Activated CD8-positive, alpha-beta T cell treated with anti-CD3 and anti-CD28 coated beads for 36 hours (primary cell): Measurements from ENCODE around the gene CACNB3. TPM values are rescaled to one million over a fixed set of nuclear protein-coding genes. Genes with fewer than 3 reads are reported as not detected.

Experiments
- ATAC-seq: fragments of 200-7000 bp; cut with Tn5 transposase; one replicate; pipeline ENCODE4 v1.10.0; 2021; ENCODE audit warnings: mild to moderate bottlenecking, moderate library complexity
- CTCF ChIA-PET: fragments of 350-600 bp; sonication (Branson Sonifier 250); formaldehyde crosslinking; loops from one replicate; lab custom pipeline; 2021; ENCODE audit warnings: antibody characterized with exemption; lab: Charles Lee
- POLR2A ChIA-PET: fragments of 350-600 bp; sonication (Branson Sonifier 250); formaldehyde crosslinking; loops from one replicate; lab custom pipeline; 2021; ENCODE audit warnings: antibody characterized with exemption; lab: Charles Lee
- DNase-seq: peaks from one replicate; pipeline ENCODE4 v3.0.0-alpha.2; 2020
- H3K27ac Mint-ChIP-seq: one replicate; pipeline ENCODE4 v1.8.0; 2021; ENCODE audit warnings: mild to moderate bottlenecking, mixed read lengths
- H3K27me3 Mint-ChIP-seq: one replicate; pipeline ENCODE4 v1.8.0; 2021; ENCODE audit warnings: mixed read lengths
- H3K36me3 Mint-ChIP-seq: one replicate; pipeline ENCODE4 v1.8.0; 2021; ENCODE audit warnings: low read depth, mixed read lengths
- H3K4me1 Mint-ChIP-seq: one replicate; pipeline ENCODE4 v1.8.0; 2021; ENCODE audit warnings: low read depth, mixed read lengths
- H3K4me3 Mint-ChIP-seq: one replicate; pipeline ENCODE4 v1.8.0; 2021; ENCODE audit warnings: mild to moderate bottlenecking, moderate library complexity, mixed read lengths
- H3K9me3 Mint-ChIP-seq: one replicate; pipeline ENCODE4 v1.8.0; 2021; ENCODE audit warnings: mixed read lengths
- CTCF ChIP-seq: fragments of 200-600 bp; IDR thresholded peaks from one replicate; pipeline ENCODE4 v1.8.0; 2022; ENCODE audit warnings: antibody characterized with exemption, mild to moderate bottlenecking
- intact Hi-C: fragments of 100-400 bp; cut with micrococcal nuclease; formaldehyde crosslinking; loops from one replicate; pipeline ENCODE4 v1.10.0; 2022
- total RNA-seq, 2 experiments: library from RNA; stranded (reverse); gene quantifications; one replicate each; pipeline ENCODE4 v1.2.3, GENCODE V29; 2021

CACNB3 gene
- total RNA-seq, 2 experiments from 2014 or later: 7.7 to 8.2 TPM

GRCh38 chr12:48800971-48801370, 17.3 kb upstream of the CACNB3 start:
- ATAC-seq (no peak), DNase-seq (no peak)
- ChIA-PET CTCF (interaction anchor here (1.2 to 2.2 kb wide), 4 partner anchors 13 to 183 kb away, joined by 3 to 7 read pairs (median 3); no protein-coding TSS in a partner anchor), POLR2A (no interaction called here)
- intact Hi-C loops: no loop called here
- Mint-ChIP-seq H3K4me1 (peaks cover 12% of the 10 kb centered on the region), H3K27ac (no peak overlapping the region), H3K36me3 (no peaks in the 10 kb centered on the region), H3K9me3 (no peaks in the 10 kb centered on the region), H3K4me3 (no peak overlapping the region), H3K27me3 (no peaks in the 10 kb centered on the region)
- TF ChIP-seq CTCF: no peak

GRCh38 chr12:48803675-48804074, 14.6 kb upstream of the CACNB3 start:
- Mint-ChIP-seq H3K36me3 (no peaks in the 10 kb centered on the region), H3K27me3 (no peaks in the 10 kb centered on the region), H3K4me1 (peaks cover 5% of the 10 kb centered on the region), H3K9me3 (no peaks in the 10 kb centered on the region), H3K4me3 (no peak overlapping the region), H3K27ac (no peak overlapping the region)
- ChIA-PET POLR2A (no interaction called here), CTCF (interaction anchor here (1.3 to 1.9 kb wide), 2 partner anchors 9 to 11 kb away, joined by 4 to 8 read pairs; no protein-coding TSS in a partner anchor)
- intact Hi-C loops: no loop called here
- ATAC-seq: peak; percentile 34
- no peak for DNase-seq
- no peak for TF ChIP-seq CTCF

GRCh38 chr12:48807981-48808380, 10.3 kb upstream of the CACNB3 start:
- intact Hi-C loops: no loop called here
- no peak for TF ChIP-seq CTCF
- Mint-ChIP-seq H3K36me3 (no peaks in the 10 kb centered on the region), H3K4me1 (peaks cover 8% of the 10 kb centered on the region), H3K27me3 (no peaks in the 10 kb centered on the region), H3K9me3 (no peaks in the 10 kb centered on the region), H3K4me3 (no peak overlapping the region), H3K27ac (no peak overlapping the region)
- ChIA-PET POLR2A (no interaction called here), CTCF (interaction anchor here (1.1 kb wide), 1 partner anchor 55 kb away, joined by 3 read pairs; no protein-coding TSS in a partner anchor)
- no peak for DNase-seq
- no peak for ATAC-seq

- no peak for ATAC-seq
- POLR2A ChIA-PET: interaction anchor here (1.4 kb wide), 1 partner anchor 454 kb away, joined by 5 read pairs; no protein-coding TSS in a partner anchor
- TF ChIP-seq CTCF: no peak
- Mint-ChIP-seq H3K27ac (no peak overlapping the region), H3K4me1 (peaks cover 11% of the 10 kb centered on the region), H3K36me3 (no peaks in the 10 kb centered on the region), H3K4me3 (no peak overlapping the region), H3K27me3 (no peaks in the 10 kb centered on the region), H3K9me3 (no peaks in the 10 kb centered on the region)
- DNase-seq: no peak
- intact Hi-C loops: no loop called here
- CTCF ChIA-PET: interaction anchor here (0.9 to 2.6 kb wide), 6 partner anchors 15 to 167 kb away, joined by 3 to 11 read pairs (median 5); partner anchors contain the start of genes ADCY6 and WNT1
Measured at GRCh38 chr12:48810903-48811431, 7.3 kb upstream of the CACNB3 start.

- no peak for TF ChIP-seq CTCF
- ChIA-PET POLR2A (interaction anchor here (0.6 to 1.4 kb wide), 2 partner anchors 106 to 454 kb away, joined by 3 to 5 read pairs; no protein-coding TSS in a partner anchor), CTCF (interaction anchor here (0.7 to 6.3 kb wide), 10 partner anchors 16 to 167 kb away, joined by 3 to 62 read pairs (median 4); partner anchors contain the start of genes ADCY6 and WNT1)
- Mint-ChIP-seq H3K27ac (no peak overlapping the region), H3K4me1 (peaks cover 15% of the 10 kb centered on the region), H3K36me3 (no peaks in the 10 kb centered on the region), H3K9me3 (no peaks in the 10 kb centered on the region), H3K4me3 (no peak overlapping the region), H3K27me3 (peaks cover 4% of the 10 kb centered on the region)
- DNase-seq (no peak), ATAC-seq (no peak)
- intact Hi-C loops: no loop called here
Measured at GRCh38 chr12:48811437-48812090, 6.7 kb upstream of the CACNB3 start.
